ENCODE results near the gene IL15. TPM values are rescaled to one million over a fixed set of nuclear protein-coding genes. Genes with fewer than 3 reads are reported as not detected.

Gene IL15
- total RNA-seq, 1 experiment from 2014 or later: 2.6 TPM

DNA sequence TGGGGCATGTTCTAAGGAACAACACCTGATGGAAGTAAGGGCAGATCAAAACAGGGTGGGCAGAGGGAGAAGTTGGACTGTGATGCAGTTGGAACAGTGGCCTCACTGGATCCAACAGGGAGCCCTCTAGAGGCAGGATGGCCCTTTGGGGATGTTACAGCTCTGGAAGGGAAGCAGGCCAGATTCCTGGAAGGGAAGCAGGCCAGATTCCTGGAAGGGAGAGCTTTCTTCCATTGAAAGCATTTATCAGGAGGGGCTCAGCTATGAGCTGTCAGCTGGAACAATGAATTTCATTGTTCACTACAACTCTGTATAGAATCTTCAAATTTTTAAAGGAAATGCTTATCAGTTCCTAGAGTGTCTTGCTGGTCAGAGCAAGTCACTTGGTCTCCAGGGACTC, 17.7 kb downstream of the IL15 start:
- H3K4me3 Mint-ChIP-seq: no peak overlapping the region
- POLR2A ChIA-PET: no interaction called here
- no peaks in the 10 kb centered on the region for H3K9me3 Mint-ChIP-seq
- no peak for TF ChIP-seq ATF1 (CRISPR knock-in tag; IDR thresholded peaks at IDR 0.05)
- TF ChIP-seq CTCF (IDR thresholded peaks at IDR 0.05): peak; percentile 31; the same call in 1 of the 2 replicates
- CTCF ChIA-PET: interaction anchor here (0.7 to 1.7 kb wide), 14 partner anchors 8 to 349 kb away, joined by 3 to 9 read pairs (median 4); partner anchors contain the start of gene IL15
- no peaks in the 10 kb centered on the region for H3K27me3 Mint-ChIP-seq (ENCODE audit: low read depth)
- H3K36me3 Mint-ChIP-seq: no peaks in the 10 kb centered on the region
- no peak overlapping the region for H3K27ac Mint-ChIP-seq
- peak; percentile 62 for DNase-seq (ENCODE audit: low spot score)
- no peaks in the 10 kb centered on the region for H3K4me1 Mint-ChIP-seq
- ATAC-seq: peak; percentile 100

GRCh38 chr4:141656031-141656430, 19.6 kb downstream of the IL15 start:
- DNase-seq (ENCODE audit: low spot score) (no peak), ATAC-seq (no peak)
- Mint-ChIP-seq H3K4me3 (no peak overlapping the region), H3K9me3 (no peaks in the 10 kb centered on the region), H3K27ac (no peak overlapping the region), H3K36me3 (no peaks in the 10 kb centered on the region), H3K27me3 (ENCODE audit: low read depth) (no peaks in the 10 kb centered on the region), H3K4me1 (no peaks in the 10 kb centered on the region)
- CTCF ChIA-PET: no interaction called here
- TF ChIP-seq, protein P1, sequence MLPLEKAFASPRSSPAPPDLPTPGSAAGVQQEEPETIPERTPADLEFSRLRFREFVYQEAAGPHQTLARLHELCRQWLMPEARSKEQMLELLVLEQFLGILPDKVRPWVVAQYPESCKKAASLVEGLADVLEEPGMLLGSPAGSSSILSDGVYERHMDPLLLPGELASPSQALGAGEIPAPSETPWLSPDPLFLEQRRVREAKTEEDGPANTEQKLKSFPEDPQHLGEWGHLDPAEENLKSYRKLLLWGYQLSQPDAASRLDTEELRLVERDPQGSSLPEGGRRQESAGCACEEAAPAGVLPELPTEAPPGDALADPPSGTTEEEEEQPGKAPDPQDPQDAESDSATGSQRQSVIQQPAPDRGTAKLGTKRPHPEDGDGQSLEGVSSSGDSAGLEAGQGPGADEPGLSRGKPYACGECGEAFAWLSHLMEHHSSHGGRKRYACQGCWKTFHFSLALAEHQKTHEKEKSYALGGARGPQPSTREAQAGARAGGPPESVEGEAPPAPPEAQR (CRISPR knock-in tag; IDR thresholded peaks at IDR 0.05): no peak
- TF ChIP-seq IRF2 (CRISPR knock-in tag; IDR thresholded peaks at IDR 0.05; ENCODE audit: borderline replicate concordance, low read depth) (no peak), HMGA2 (CRISPR knock-in tag; IDR thresholded peaks at IDR 0.05) (no peak), NFE2L1 (CRISPR knock-in tag; IDR thresholded peaks at IDR 0.05) (no peak)
- POLR2A ChIA-PET: no interaction called here

DNA sequence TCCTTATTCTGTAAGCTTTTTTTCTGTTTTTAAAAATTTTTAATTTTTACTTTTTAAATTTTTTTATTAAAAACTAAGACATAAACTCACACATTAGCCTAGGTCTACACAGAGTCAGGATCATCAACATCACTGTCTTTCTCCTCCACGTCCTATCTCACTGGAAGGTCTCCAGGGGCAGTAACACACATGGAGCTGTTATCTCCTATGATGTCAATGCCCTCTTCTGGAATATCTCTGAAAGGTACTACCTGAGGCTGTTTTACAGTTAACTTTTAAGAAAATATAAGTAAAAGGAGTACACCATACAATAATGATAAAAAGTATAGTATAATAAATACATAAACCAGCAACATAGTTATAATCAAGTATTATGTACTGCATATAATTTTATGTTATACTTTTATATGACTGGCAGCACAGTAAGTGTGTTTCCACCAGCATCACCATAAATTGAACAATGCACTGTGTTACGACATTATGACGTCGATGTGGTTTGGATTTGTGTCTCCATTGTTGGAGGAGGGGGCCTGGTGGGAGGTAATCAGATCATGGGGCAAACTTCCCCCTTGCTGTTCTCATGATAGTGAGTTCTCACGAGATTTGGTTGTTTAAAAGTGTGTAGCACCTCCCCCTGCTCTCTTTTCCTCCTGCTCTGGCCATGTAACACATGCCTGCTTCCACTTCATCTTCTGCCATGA, 21.3 kb downstream of the IL15 start:
- CTCF ChIA-PET: interaction anchor here (1.3 kb wide), 1 partner anchor 45 kb away, joined by 4 read pairs; no protein-coding TSS in a partner anchor
- H3K27me3 Mint-ChIP-seq (ENCODE audit: low read depth): no peaks in the 10 kb centered on the region
- TF ChIP-seq, protein P2, sequence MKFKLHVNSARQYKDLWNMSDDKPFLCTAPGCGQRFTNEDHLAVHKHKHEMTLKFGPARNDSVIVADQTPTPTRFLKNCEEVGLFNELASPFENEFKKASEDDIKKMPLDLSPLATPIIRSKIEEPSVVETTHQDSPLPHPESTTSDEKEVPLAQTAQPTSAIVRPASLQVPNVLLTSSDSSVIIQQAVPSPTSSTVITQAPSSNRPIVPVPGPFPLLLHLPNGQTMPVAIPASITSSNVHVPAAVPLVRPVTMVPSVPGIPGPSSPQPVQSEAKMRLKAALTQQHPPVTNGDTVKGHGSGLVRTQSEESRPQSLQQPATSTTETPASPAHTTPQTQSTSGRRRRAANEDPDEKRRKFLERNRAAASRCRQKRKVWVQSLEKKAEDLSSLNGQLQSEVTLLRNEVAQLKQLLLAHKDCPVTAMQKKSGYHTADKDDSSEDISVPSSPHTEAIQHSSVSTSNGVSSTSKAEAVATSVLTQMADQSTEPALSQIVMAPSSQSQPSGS (CRISPR knock-in tag; IDR thresholded peaks at IDR 0.05; ENCODE audit: borderline replicate concordance, low read depth): no peak
- TF ChIP-seq NFYB (CRISPR knock-in tag; conservative IDR thresholded peaks at IDR 0.05; ENCODE audit: low read depth) (no peak), HMGA2 (CRISPR knock-in tag; IDR thresholded peaks at IDR 0.05) (no peak), NR3C1 (CRISPR knock-in tag; conservative IDR thresholded peaks at IDR 0.05; ENCODE audit: low read depth) (no peak), CREM (CRISPR knock-in tag; IDR thresholded peaks at IDR 0.05) (no peak), SMAD4 (CRISPR knock-in tag; IDR thresholded peaks at IDR 0.05) (no peak), RELA (CRISPR knock-in tag; IDR thresholded peaks at IDR 0.05; ENCODE audit: borderline replicate concordance) (no peak), ETV6 (CRISPR knock-in tag; IDR thresholded peaks at IDR 0.05) (no peak)
- ATAC-seq: no peak
- H3K36me3 Mint-ChIP-seq: no peaks in the 10 kb centered on the region
- POLR2A ChIA-PET: no interaction called here
- H3K4me1 Mint-ChIP-seq: no peaks in the 10 kb centered on the region
- no peaks in the 10 kb centered on the region for H3K9me3 Mint-ChIP-seq
- no peak for DNase-seq (ENCODE audit: low spot score)
- H3K27ac Mint-ChIP-seq: no peak overlapping the region
- H3K4me3 Mint-ChIP-seq: no peak overlapping the region

DNA sequence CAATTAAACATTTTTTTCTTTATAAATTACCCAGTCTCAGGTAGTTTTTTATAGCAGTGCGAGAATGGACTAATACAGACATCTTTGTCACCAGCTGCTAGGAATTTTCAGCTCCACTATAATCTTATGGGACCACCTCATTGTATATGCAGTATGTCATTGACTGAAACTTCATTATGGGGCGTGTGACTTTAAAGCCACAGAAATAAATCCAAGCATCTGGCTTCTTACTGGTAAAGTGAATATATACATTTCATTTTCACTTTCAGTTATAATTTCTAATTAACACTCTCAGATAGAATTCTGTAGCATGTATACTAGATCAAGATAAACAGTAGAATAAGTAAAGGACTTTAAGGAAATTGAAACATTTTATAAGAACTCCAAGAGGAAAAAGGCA, 21.9 kb downstream of the IL15 start:
- H3K27me3 Mint-ChIP-seq (ENCODE audit: low read depth): no peaks in the 10 kb centered on the region
- CTCF ChIA-PET: interaction anchor here (1.3 kb wide), 1 partner anchor 44 kb away, joined by 4 read pairs; no protein-coding TSS in a partner anchor

More for the DNA sequence above, 21.9 kb downstream of the IL15 start:
- Mint-ChIP-seq H3K36me3 (no peaks in the 10 kb centered on the region), H3K4me1 (no peaks in the 10 kb centered on the region), H3K9me3 (no peaks in the 10 kb centered on the region), H3K27ac (no peak overlapping the region), H3K4me3 (no peak overlapping the region)
- no peak for ATAC-seq
- POLR2A ChIA-PET: no interaction called here
- TF ChIP-seq, protein P3, sequence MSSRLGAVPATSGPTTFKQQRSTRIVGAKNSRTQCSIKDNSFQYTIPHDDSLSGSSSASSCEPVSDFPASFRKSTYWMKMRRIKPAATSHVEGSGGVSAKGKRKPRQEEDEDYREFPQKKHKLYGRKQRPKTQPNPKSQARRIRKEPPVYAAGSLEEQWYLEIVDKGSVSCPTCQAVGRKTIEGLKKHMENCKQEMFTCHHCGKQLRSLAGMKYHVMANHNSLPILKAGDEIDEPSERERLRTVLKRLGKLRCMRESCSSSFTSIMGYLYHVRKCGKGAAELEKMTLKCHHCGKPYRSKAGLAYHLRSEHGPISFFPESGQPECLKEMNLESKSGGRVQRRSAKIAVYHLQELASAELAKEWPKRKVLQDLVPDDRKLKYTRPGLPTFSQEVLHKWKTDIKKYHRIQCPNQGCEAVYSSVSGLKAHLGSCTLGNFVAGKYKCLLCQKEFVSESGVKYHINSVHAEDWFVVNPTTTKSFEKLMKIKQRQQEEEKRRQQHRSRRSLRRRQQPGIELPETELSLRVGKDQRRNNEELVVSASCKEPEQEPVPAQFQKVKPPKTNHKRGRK (CRISPR knock-in tag; IDR thresholded peaks at IDR 0.05; ENCODE audit: borderline replicate concordance): no peak
- TF ChIP-seq PRRX2 (CRISPR knock-in tag; IDR thresholded peaks at IDR 0.05) (no peak), FOXP4 (CRISPR knock-in tag; IDR thresholded peaks at IDR 0.05) (no peak)
- no peak for DNase-seq (ENCODE audit: low spot score)
